H9 (cell line): ENCODE data around the gene DELE1. TPM values are rescaled to one million over a fixed set of nuclear protein-coding genes. Genes with fewer than 3 reads are reported as not detected.

Experiments
- DNase-seq: peaks from one replicate; pipeline ENCODE4 v3.0.0-alpha.2; 2017
- H2AFZ ChIP-seq: one replicate; pipeline ENCODE4 v1.6.1; 2013; ENCODE audit warnings: mild to moderate bottlenecking, low read length, control low read depth, moderate library complexity
- H2AK5ac ChIP-seq: 2 replicates; pipeline ENCODE4 v1.6.1; 2013; ENCODE audit warnings: low read length, control low read depth, mixed read lengths; ENCODE audit not compliant: insufficient read length
- H2BK120ac ChIP-seq: one replicate; pipeline ENCODE4 v1.6.1; 2013; ENCODE audit warnings: low read depth, mild to moderate bottlenecking, low read length, control low read depth, inconsistent platforms; ENCODE audit not compliant: poor library complexity, severe bottlenecking
- H2BK12ac ChIP-seq: 2 replicates; pipeline ENCODE4 v1.6.1; 2013; ENCODE audit warnings: low read length, control low read depth, mixed read lengths, low read depth; ENCODE audit not compliant: insufficient read length
- H2BK15ac ChIP-seq: 2 replicates; pipeline ENCODE4 v1.6.1; 2013; ENCODE audit warnings: low read depth, low read length, control low read depth
- H2BK20ac ChIP-seq: one replicate; pipeline ENCODE4 v1.6.1; 2013; ENCODE audit warnings: low read depth, mild to moderate bottlenecking, low read length, control low read depth, inconsistent platforms; ENCODE audit not compliant: poor library complexity, severe bottlenecking
- H2BK5ac ChIP-seq: 2 replicates; pipeline ENCODE4 v1.6.1; 2013; ENCODE audit warnings: low read length, control low read depth, mixed read lengths; ENCODE audit not compliant: insufficient read length
- H3K14ac ChIP-seq: 2 replicates; pipeline ENCODE4 v1.6.1; 2013; ENCODE audit warnings: low read length, control low read depth; ENCODE audit not compliant: insufficient read depth
- H3K18ac ChIP-seq: 2 replicates; pipeline ENCODE4 v1.6.1; 2013; ENCODE audit warnings: low read depth, mild to moderate bottlenecking, mixed read lengths, low read length, control low read depth; ENCODE audit not compliant: insufficient read length
- H3K23ac ChIP-seq: 2 replicates; pipeline ENCODE4 v1.6.1; 2013; ENCODE audit warnings: low read length, control low read depth, mixed read lengths, low read depth; ENCODE audit not compliant: insufficient read length
- H3K23me2 ChIP-seq: 2 replicates; pipeline ENCODE4 v1.6.1; 2013; ENCODE audit warnings: low read depth, mild to moderate bottlenecking, mixed read lengths, low read length, control low read depth; ENCODE audit not compliant: insufficient read length, poor library complexity, severe bottlenecking
- H3K27ac ChIP-seq: 2 replicates; pipeline ENCODE4 v1.5.1; 2013; ENCODE audit warnings: low read length, control low read depth, mixed read lengths, low read depth; ENCODE audit not compliant: insufficient read length
- H3K27me3 ChIP-seq: 2 replicates; pipeline ENCODE4 v1.6.1; 2013; ENCODE audit warnings: low read length, control low read depth, inconsistent platforms; ENCODE audit not compliant: insufficient read depth
- H3K4ac ChIP-seq: 2 replicates; pipeline ENCODE4 v1.6.1; 2013; ENCODE audit warnings: low read depth, mild to moderate bottlenecking, control low read depth, inconsistent platforms, low read length, moderate library complexity
- H3K4me1 ChIP-seq: 2 replicates; pipeline ENCODE4 v1.6.1; 2013; ENCODE audit warnings: low read length, control low read depth, inconsistent platforms; ENCODE audit not compliant: insufficient read depth
- H3K4me2 ChIP-seq: 2 replicates; pipeline ENCODE4 v1.6.1; 2013; ENCODE audit warnings: low read length, control low read depth, mixed read lengths; ENCODE audit not compliant: insufficient read length, insufficient read depth
- H3K56ac ChIP-seq: 2 replicates; pipeline ENCODE4 v1.6.1; 2013; ENCODE audit warnings: low read depth, mild to moderate bottlenecking, mixed read lengths, low read length, control low read depth; ENCODE audit not compliant: insufficient read length
- H3K79me1 ChIP-seq: 2 replicates; pipeline ENCODE4 v1.6.1; 2013; ENCODE audit warnings: low read depth, mild to moderate bottlenecking, moderate library complexity, low read length, control low read depth, inconsistent platforms; ENCODE audit not compliant: insufficient read depth, poor library complexity, severe bottlenecking
- H3K79me2 ChIP-seq: 2 replicates; pipeline ENCODE4 v1.6.1; 2013; ENCODE audit warnings: low read length, control low read depth, inconsistent platforms; ENCODE audit not compliant: insufficient read depth
- H3K9ac ChIP-seq: 2 replicates; pipeline ENCODE4 v1.6.1; 2013; ENCODE audit warnings: low read length, control low read depth, mixed read lengths; ENCODE audit not compliant: insufficient read length; ENCODE audit errors: extremely low read depth
- H3K9me3 ChIP-seq: one replicate; pipeline ENCODE4 v1.6.1; 2013; ENCODE audit warnings: low read depth, low read length, inconsistent platforms; ENCODE audit not compliant: control insufficient read depth
- H3T11ph ChIP-seq: one replicate; pipeline ENCODE4 v1.6.1; 2013; ENCODE audit warnings: mild to moderate bottlenecking, low read length, control low read depth, inconsistent platforms
- H4K20me1 ChIP-seq: one replicate; pipeline ENCODE4 v1.6.1; 2013; ENCODE audit not compliant: control insufficient read depth, insufficient read length, insufficient read depth
- H4K5ac ChIP-seq: 2 replicates; pipeline ENCODE4 v1.6.1; 2013; ENCODE audit warnings: low read depth, mild to moderate bottlenecking, mixed read lengths, low read length, control low read depth; ENCODE audit not compliant: insufficient read length
- H4K8ac ChIP-seq: replicated peaks from 2 replicates; pipeline ENCODE4 v1.6.1; 2013; ENCODE audit warnings: low read length, control low read depth, mixed read lengths, low read depth; ENCODE audit not compliant: insufficient read length
- H4K91ac ChIP-seq: 2 replicates; pipeline ENCODE4 v1.6.1; 2013; ENCODE audit warnings: low read depth, mild to moderate bottlenecking, moderate library complexity, mixed read lengths, low read length, control low read depth; ENCODE audit not compliant: insufficient read length
- H3K27ac Mint-ChIP-seq, 3 experiments: 2 replicates in 2 of 3; 3 replicates in 1 of 3; pipeline ENCODE4 v1.8.0; 2020 to 2021; ENCODE audit warnings: mixed read lengths in 3 of 3, mild to moderate bottlenecking in 1 of 3, moderate library complexity in 1 of 3
- H3K27me3 Mint-ChIP-seq: 2 replicates; pipeline ENCODE4 v1.8.0; 2021; ENCODE audit warnings: low read depth, mild to moderate bottlenecking, moderate library complexity, mixed read lengths
- H3K36me3 Mint-ChIP-seq, 3 experiments: 2 replicates in 2 of 3; 3 replicates in 1 of 3; pipeline ENCODE4 v1.8.0; 2020 to 2021; ENCODE audit warnings: low read depth in 3 of 3, mixed read lengths in 3 of 3; ENCODE audit not compliant: insufficient read depth in 1 of 3
- H3K4me1 Mint-ChIP-seq, 2 experiments: 2 replicates each; pipeline ENCODE4 v1.8.0; 2020; ENCODE audit warnings: mixed read lengths in 2 of 2
- H3K4me3 Mint-ChIP-seq, 2 experiments: 2 replicates in 1 of 2; 3 replicates in 1 of 2; pipeline ENCODE4 v1.8.0; 2020 to 2021; ENCODE audit warnings: mild to moderate bottlenecking in 2 of 2, mixed read lengths in 2 of 2, moderate library complexity in 1 of 2
- H3K9me3 Mint-ChIP-seq, 2 experiments: 2 replicates in 1 of 2; 3 replicates in 1 of 2; pipeline ENCODE4 v1.8.0; 2020; ENCODE audit warnings: mild to moderate bottlenecking in 2 of 2, mixed read lengths in 2 of 2, moderate library complexity in 1 of 2
- CTCF ChIP-seq: fragments of 200-600 bp; sonication (generic); conservative IDR thresholded peaks from 3 replicates; pipeline ENCODE4 v1.8.0; 2021; ENCODE audit warnings: antibody characterized with exemption, mild to moderate bottlenecking
- WGBS: extraction: QIAGEN DNeasy Blood & Tissue Kit; methylation state at CpG from one replicate; pipeline ENCODE4 v1.1.7; 2013; ENCODE audit warnings: missing lambda C conversion rate, low lambda C conversion rate, mixed read lengths; ENCODE audit not compliant: insufficient read length; ENCODE audit errors: extremely low coverage; 5-methylcytosine and 5-hydroxymethylcytosine counted together
- total RNA-seq: library from RNA; stranded (reverse); gene quantifications from 2 replicates; pipeline ENCODE4 v1.2.1, GENCODE V29; 2021

Gene DELE1
- total RNA-seq, 1 experiment from 2014 or later: 75.3 TPM

GRCh38 chr5:141880961-141881801 lies 42.5 kb upstream of the DELE1 start:
- no peak overlapping the region for H3K14ac ChIP-seq
- H2BK15ac ChIP-seq: no peak overlapping the region
- H3K4me1 ChIP-seq: peaks cover 20% of the 10 kb centered on the region; the same call in 1 of the 2 replicates
- no peak overlapping the region for H3T11ph ChIP-seq
- no peak overlapping the region for H2BK12ac ChIP-seq
- H3K36me3 Mint-ChIP-seq: peaks cover 6 to 9% (median 7%) of the 10 kb centered on the region in 3 experiments
- H2BK20ac ChIP-seq: no peak overlapping the region
- H3K27ac ChIP-seq: no peak overlapping the region
- H3K23me2 ChIP-seq: peaks cover 28% of the 10 kb centered on the region
- no peak overlapping the region for H2BK120ac ChIP-seq
- no peak overlapping the region for H2AK5ac ChIP-seq
- no peaks in the 10 kb centered on the region; a peak in 2 of 5 replicates for H3K9me3 Mint-ChIP-seq
- H3K4me2 ChIP-seq: peak overlapping the region; percentile 72
- H2BK5ac ChIP-seq: no peak overlapping the region
- TF ChIP-seq CTCF: no peak
- no peak for DNase-seq
- H4K5ac ChIP-seq: no peak overlapping the region
- peak overlapping the region in 1 of 2 experiments; percentile 97; a peak in 3 of 5 replicates for H3K4me3 Mint-ChIP-seq
- no peaks in the 10 kb centered on the region; the same call in 1 of the 2 replicates for H3K27me3 ChIP-seq
- no peak overlapping the region for H4K8ac ChIP-seq
- WGBS: no CpG with 5 or more reads among the region's 8 CpGs
- no peak overlapping the region for H3K23ac ChIP-seq
- no peaks in the 10 kb centered on the region for H4K20me1 ChIP-seq
- H3K18ac ChIP-seq: no peak overlapping the region
- no peak overlapping the region for H2AFZ ChIP-seq
- H4K91ac ChIP-seq: no peak overlapping the region
- no peaks in the 10 kb centered on the region for H3K79me1 ChIP-seq
- H3K79me2 ChIP-seq: peaks cover 10% of the 10 kb centered on the region
- H3K9ac ChIP-seq: no peak overlapping the region
- no peak overlapping the region for H3K4ac ChIP-seq
- peaks cover 52 to 53% of the 10 kb centered on the region in 2 experiments for H3K4me1 Mint-ChIP-seq
- H3K27me3 Mint-ChIP-seq: peaks cover 25% of the 10 kb centered on the region
- H3K27ac Mint-ChIP-seq: peak overlapping the region in 1 of 3 experiments; percentile 85; a peak in 3 of 7 replicates
- no peaks in the 10 kb centered on the region for H3K9me3 ChIP-seq
- H3K56ac ChIP-seq: no peak overlapping the region
